H9 (cell line): ENCODE data around the gene CP. TPM values are rescaled to one million over a fixed set of nuclear protein-coding genes. Genes with fewer than 3 reads are reported as not detected.
A peak's percentile ranks its signal among the peaks of the same experiment; 100 is the strongest.

Experiments used
- DNase-seq: peaks from one replicate; pipeline ENCODE4 v3.0.0-alpha.2; 2017
- H2AFZ ChIP-seq: one replicate; pipeline ENCODE4 v1.6.1; 2013; ENCODE audit warnings: mild to moderate bottlenecking, low read length, control low read depth, moderate library complexity
- H2AK5ac ChIP-seq: 2 replicates; pipeline ENCODE4 v1.6.1; 2013; ENCODE audit warnings: low read length, control low read depth, mixed read lengths; ENCODE audit not compliant: insufficient read length
- H2BK120ac ChIP-seq: one replicate; pipeline ENCODE4 v1.6.1; 2013; ENCODE audit warnings: low read depth, mild to moderate bottlenecking, low read length, control low read depth, inconsistent platforms; ENCODE audit not compliant: poor library complexity, severe bottlenecking
- H2BK12ac ChIP-seq: 2 replicates; pipeline ENCODE4 v1.6.1; 2013; ENCODE audit warnings: low read length, control low read depth, mixed read lengths, low read depth; ENCODE audit not compliant: insufficient read length
- H2BK15ac ChIP-seq: 2 replicates; pipeline ENCODE4 v1.6.1; 2013; ENCODE audit warnings: low read depth, low read length, control low read depth
- H2BK20ac ChIP-seq: one replicate; pipeline ENCODE4 v1.6.1; 2013; ENCODE audit warnings: low read depth, mild to moderate bottlenecking, low read length, control low read depth, inconsistent platforms; ENCODE audit not compliant: poor library complexity, severe bottlenecking
- H2BK5ac ChIP-seq: 2 replicates; pipeline ENCODE4 v1.6.1; 2013; ENCODE audit warnings: low read length, control low read depth, mixed read lengths; ENCODE audit not compliant: insufficient read length
- H3K14ac ChIP-seq: 2 replicates; pipeline ENCODE4 v1.6.1; 2013; ENCODE audit warnings: low read length, control low read depth; ENCODE audit not compliant: insufficient read depth
- H3K18ac ChIP-seq: 2 replicates; pipeline ENCODE4 v1.6.1; 2013; ENCODE audit warnings: low read depth, mild to moderate bottlenecking, mixed read lengths, low read length, control low read depth; ENCODE audit not compliant: insufficient read length
- H3K23ac ChIP-seq: 2 replicates; pipeline ENCODE4 v1.6.1; 2013; ENCODE audit warnings: low read length, control low read depth, mixed read lengths, low read depth; ENCODE audit not compliant: insufficient read length
- H3K23me2 ChIP-seq: 2 replicates; pipeline ENCODE4 v1.6.1; 2013; ENCODE audit warnings: low read depth, mild to moderate bottlenecking, mixed read lengths, low read length, control low read depth; ENCODE audit not compliant: insufficient read length, poor library complexity, severe bottlenecking
- H3K27ac ChIP-seq: 2 replicates; pipeline ENCODE4 v1.5.1; 2013; ENCODE audit warnings: low read length, control low read depth, mixed read lengths, low read depth; ENCODE audit not compliant: insufficient read length
- H3K27me3 ChIP-seq: 2 replicates; pipeline ENCODE4 v1.6.1; 2013; ENCODE audit warnings: low read length, control low read depth, inconsistent platforms; ENCODE audit not compliant: insufficient read depth
- H3K4ac ChIP-seq: 2 replicates; pipeline ENCODE4 v1.6.1; 2013; ENCODE audit warnings: low read depth, mild to moderate bottlenecking, control low read depth, inconsistent platforms, low read length, moderate library complexity
- H3K4me1 ChIP-seq: 2 replicates; pipeline ENCODE4 v1.6.1; 2013; ENCODE audit warnings: low read length, control low read depth, inconsistent platforms; ENCODE audit not compliant: insufficient read depth
- H3K4me2 ChIP-seq: 2 replicates; pipeline ENCODE4 v1.6.1; 2013; ENCODE audit warnings: low read length, control low read depth, mixed read lengths; ENCODE audit not compliant: insufficient read length, insufficient read depth
- H3K56ac ChIP-seq: 2 replicates; pipeline ENCODE4 v1.6.1; 2013; ENCODE audit warnings: low read depth, mild to moderate bottlenecking, mixed read lengths, low read length, control low read depth; ENCODE audit not compliant: insufficient read length
- H3K79me1 ChIP-seq: 2 replicates; pipeline ENCODE4 v1.6.1; 2013; ENCODE audit warnings: low read depth, mild to moderate bottlenecking, moderate library complexity, low read length, control low read depth, inconsistent platforms; ENCODE audit not compliant: insufficient read depth, poor library complexity, severe bottlenecking
- H3K79me2 ChIP-seq: 2 replicates; pipeline ENCODE4 v1.6.1; 2013; ENCODE audit warnings: low read length, control low read depth, inconsistent platforms; ENCODE audit not compliant: insufficient read depth
- H3K9ac ChIP-seq: 2 replicates; pipeline ENCODE4 v1.6.1; 2013; ENCODE audit warnings: low read length, control low read depth, mixed read lengths; ENCODE audit not compliant: insufficient read length; ENCODE audit errors: extremely low read depth
- H3K9me3 ChIP-seq: one replicate; pipeline ENCODE4 v1.6.1; 2013; ENCODE audit warnings: low read depth, low read length, inconsistent platforms; ENCODE audit not compliant: control insufficient read depth
- H3T11ph ChIP-seq: one replicate; pipeline ENCODE4 v1.6.1; 2013; ENCODE audit warnings: mild to moderate bottlenecking, low read length, control low read depth, inconsistent platforms
- H4K20me1 ChIP-seq: one replicate; pipeline ENCODE4 v1.6.1; 2013; ENCODE audit not compliant: control insufficient read depth, insufficient read length, insufficient read depth
- H4K5ac ChIP-seq: 2 replicates; pipeline ENCODE4 v1.6.1; 2013; ENCODE audit warnings: low read depth, mild to moderate bottlenecking, mixed read lengths, low read length, control low read depth; ENCODE audit not compliant: insufficient read length
- H4K8ac ChIP-seq: replicated peaks from 2 replicates; pipeline ENCODE4 v1.6.1; 2013; ENCODE audit warnings: low read length, control low read depth, mixed read lengths, low read depth; ENCODE audit not compliant: insufficient read length
- H4K91ac ChIP-seq: 2 replicates; pipeline ENCODE4 v1.6.1; 2013; ENCODE audit warnings: low read depth, mild to moderate bottlenecking, moderate library complexity, mixed read lengths, low read length, control low read depth; ENCODE audit not compliant: insufficient read length
- H3K27ac Mint-ChIP-seq, 3 experiments: 2 replicates in 2 of 3; 3 replicates in 1 of 3; pipeline ENCODE4 v1.8.0; 2020 to 2021; ENCODE audit warnings: mixed read lengths in 3 of 3, mild to moderate bottlenecking in 1 of 3, moderate library complexity in 1 of 3
- H3K27me3 Mint-ChIP-seq: 2 replicates; pipeline ENCODE4 v1.8.0; 2021; ENCODE audit warnings: low read depth, mild to moderate bottlenecking, moderate library complexity, mixed read lengths
- H3K36me3 Mint-ChIP-seq, 3 experiments: 2 replicates in 2 of 3; 3 replicates in 1 of 3; pipeline ENCODE4 v1.8.0; 2020 to 2021; ENCODE audit warnings: low read depth in 3 of 3, mixed read lengths in 3 of 3; ENCODE audit not compliant: insufficient read depth in 1 of 3
- H3K4me1 Mint-ChIP-seq, 2 experiments: 2 replicates each; pipeline ENCODE4 v1.8.0; 2020; ENCODE audit warnings: mixed read lengths in 2 of 2
- H3K4me3 Mint-ChIP-seq, 2 experiments: 2 replicates in 1 of 2; 3 replicates in 1 of 2; pipeline ENCODE4 v1.8.0; 2020 to 2021; ENCODE audit warnings: mild to moderate bottlenecking in 2 of 2, mixed read lengths in 2 of 2, moderate library complexity in 1 of 2
- H3K9me3 Mint-ChIP-seq, 2 experiments: 2 replicates in 1 of 2; 3 replicates in 1 of 2; pipeline ENCODE4 v1.8.0; 2020; ENCODE audit warnings: mild to moderate bottlenecking in 2 of 2, mixed read lengths in 2 of 2, moderate library complexity in 1 of 2
- total RNA-seq: library from RNA; stranded (reverse); gene quantifications from 2 replicates; pipeline ENCODE4 v1.2.1, GENCODE V29; 2021
- TF ChIP-seq, protein P1 (sequence below): fragments of 200-600 bp; sonication (generic); conservative IDR thresholded peaks from 3 replicates; pipeline ENCODE4 v1.8.0; 2021; ENCODE audit warnings: antibody characterized with exemption, mild to moderate bottlenecking

Gene CP
- total RNA-seq, 1 experiment from 2014 or later, result 1.1 TPM

DNA sequence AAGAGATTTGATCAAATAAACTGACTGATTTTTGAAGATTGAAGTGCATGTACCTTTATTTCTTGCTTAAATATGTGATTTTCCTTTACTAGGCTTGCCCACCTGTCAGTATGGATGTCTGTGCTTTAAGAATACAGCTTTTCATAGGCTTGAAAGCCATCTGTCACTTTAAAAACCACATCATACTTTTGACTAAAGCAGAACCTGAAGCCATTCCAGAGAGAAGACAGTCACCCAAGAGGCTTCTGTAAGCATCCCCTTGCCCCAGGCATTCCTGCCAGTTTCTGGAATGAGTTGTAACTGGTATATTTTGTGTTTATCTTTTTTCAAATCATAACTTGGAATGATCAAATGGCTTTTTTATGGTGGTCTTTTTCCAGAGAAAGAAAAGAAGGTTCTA lies 68.2 kb downstream of the CP start:
- H2AK5ac ChIP-seq, result no peak overlapping the region
- no peak overlapping the region for H3K56ac ChIP-seq
- H3K27ac ChIP-seq, result no peak overlapping the region
- H4K20me1 ChIP-seq, result no peaks in the 10 kb centered on the region
- H2BK15ac ChIP-seq, result no peak overlapping the region
- no peak overlapping the region for H3K4ac ChIP-seq
- Mint-ChIP-seq H3K4me3 (no peak overlapping the region), H3K9me3 (no peaks in the 10 kb centered on the region), H3K27ac (peak overlapping the region in 1 of 3 experiments; percentile 76; a peak in 2 of 7 replicates), H3K36me3 (peaks cover 13 to 72% (median 70%) of the 10 kb centered on the region in 3 experiments; a peak in 6 of 7 replicates), H3K27me3 (no peaks in the 10 kb centered on the region), H3K4me1 (peaks cover 2% of the 10 kb centered on the region in 2 experiments; a peak in 1 of 4 replicates)
- no peak for DNase-seq
- no peak overlapping the region for H2AFZ ChIP-seq
- H3K23me2 ChIP-seq, result no peaks in the 10 kb centered on the region
- H3K4me2 ChIP-seq, result no peak overlapping the region
- no peak overlapping the region for H3K14ac ChIP-seq
- no peak overlapping the region for H3T11ph ChIP-seq
- TF ChIP-seq, protein P1, sequence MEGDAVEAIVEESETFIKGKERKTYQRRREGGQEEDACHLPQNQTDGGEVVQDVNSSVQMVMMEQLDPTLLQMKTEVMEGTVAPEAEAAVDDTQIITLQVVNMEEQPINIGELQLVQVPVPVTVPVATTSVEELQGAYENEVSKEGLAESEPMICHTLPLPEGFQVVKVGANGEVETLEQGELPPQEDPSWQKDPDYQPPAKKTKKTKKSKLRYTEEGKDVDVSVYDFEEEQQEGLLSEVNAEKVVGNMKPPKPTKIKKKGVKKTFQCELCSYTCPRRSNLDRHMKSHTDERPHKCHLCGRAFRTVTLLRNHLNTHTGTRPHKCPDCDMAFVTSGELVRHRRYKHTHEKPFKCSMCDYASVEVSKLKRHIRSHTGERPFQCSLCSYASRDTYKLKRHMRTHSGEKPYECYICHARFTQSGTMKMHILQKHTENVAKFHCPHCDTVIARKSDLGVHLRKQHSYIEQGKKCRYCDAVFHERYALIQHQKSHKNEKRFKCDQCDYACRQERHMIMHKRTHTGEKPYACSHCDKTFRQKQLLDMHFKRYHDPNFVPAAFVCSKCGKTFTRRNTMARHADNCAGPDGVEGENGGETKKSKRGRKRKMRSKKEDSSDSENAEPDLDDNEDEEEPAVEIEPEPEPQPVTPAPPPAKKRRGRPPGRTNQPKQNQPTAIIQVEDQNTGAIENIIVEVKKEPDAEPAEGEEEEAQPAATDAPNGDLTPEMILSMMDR, result no peak
- H2BK5ac ChIP-seq, result no peak overlapping the region
- H2BK120ac ChIP-seq, result no peak overlapping the region
- no peaks in the 10 kb centered on the region for H3K27me3 ChIP-seq
- no peaks in the 10 kb centered on the region for H3K79me1 ChIP-seq
- H3K9ac ChIP-seq, result no peak overlapping the region
- no peak overlapping the region for H2BK12ac ChIP-seq
- H3K9me3 ChIP-seq, result no peaks in the 10 kb centered on the region
- no peaks in the 10 kb centered on the region for H3K79me2 ChIP-seq
- no peak overlapping the region for H2BK20ac ChIP-seq
- H3K18ac ChIP-seq, result no peak overlapping the region
- H3K23ac ChIP-seq, result no peak overlapping the region
- no peaks in the 10 kb centered on the region for H3K4me1 ChIP-seq
- H4K5ac ChIP-seq, result no peak overlapping the region
- H4K91ac ChIP-seq, result no peak overlapping the region
- H4K8ac ChIP-seq, result no peak overlapping the region
